Stomach (tissue), 9 donors: ENCODE data around the gene SPATA32. TPM values are rescaled to one million over a fixed set of nuclear protein-coding genes. Genes with fewer than 3 reads are reported as not detected.
A peak's percentile ranks its signal among the peaks of the same experiment; 100 is the strongest.

Experiments
- DNase-seq, 2 donors: peaks; one replicate each; pipeline versions ENCODE4 v3.0.0 to v3.0.0-alpha.2; 2013 to 2019
- H3K27ac ChIP-seq, 5 donors: fragments of 200-600 bp in 4 of 5; sonication (generic) in 4 of 5; one replicate each; pipeline ENCODE4 v1.5.1; 2013 to 2019; ENCODE audit warnings: mild to moderate bottlenecking in 1 of 5, moderate library complexity in 1 of 5
- H3K27me3 ChIP-seq, 3 donors: fragments of 200-600 bp; sonication (generic); one replicate each; pipeline ENCODE4 v1.5.1; 2017 to 2019; ENCODE audit warnings: mixed run types in 1 of 3
- H3K36me3 ChIP-seq, 4 donors: fragments of 200-600 bp; sonication (generic); 1 replicate in 3 of 4; 2 replicates in 1 of 4; pipeline ENCODE4 v1.5.1; 2016 to 2019
- H3K4me1 ChIP-seq, 4 donors: fragments of 200-600 bp; sonication (generic); one replicate each; pipeline ENCODE4 v1.5.1; 2016 to 2019
- H3K4me3 ChIP-seq, 4 donors: fragments of 200-600 bp; sonication (generic) in 3 of 4; one replicate each; pipeline ENCODE4 v1.5.1; 2016 to 2019; ENCODE audit warnings: mild to moderate bottlenecking in 1 of 4
- H3K9me3 ChIP-seq, 4 donors: fragments of 200-600 bp; sonication (generic); one replicate each; pipeline ENCODE4 v1.5.1; 2016 to 2019
- EP300 ChIP-seq: sonication (generic); formaldehyde crosslinking; IDR thresholded peaks from one replicate; pipeline ENCODE4 v1.6.1; 2017; ENCODE audit warnings: antibody characterized with exemption
- POLR2A ChIP-seq, 4 donors: fragments of 450-650 bp; IDR thresholded peaks; one replicate each; pipeline ENCODE4 v1.6.1; 2016; ENCODE audit warnings: antibody characterized with exemption in 4 of 4, control low read depth in 2 of 4, mild to moderate bottlenecking in 1 of 4, moderate library complexity in 1 of 4
- POLR2AphosphoS5 ChIP-seq, 3 donors: sonication (generic); formaldehyde crosslinking; IDR thresholded peaks; one replicate each; pipeline ENCODE4 v1.6.1; 2016; ENCODE audit warnings: antibody characterized with exemption in 3 of 3
- WGBS, 5 donors: extraction: QIAGEN DNeasy Blood & Tissue Kit in 3 of 5; methylation state at CpG; one replicate each; pipeline versions ENCODE4 v1.1.5 to v1.1.7; 2013 to 2018; 5-methylcytosine and 5-hydroxymethylcytosine counted together
- intact Hi-C: fragments of 100-400 bp; cut with DNase I; formaldehyde crosslinking; loops from one replicate; pipeline ENCODE4 v1.15.1; 2023; ENCODE audit warnings: low total_unique reads
- polyA plus RNA-seq, 3 donors: library from polyadenylated mRNA; stranded (reverse); fragments of 200-250 nt; gene quantifications; one replicate each; pipeline ENCODE4 v1.2.3, GENCODE V29; 2013
- total RNA-seq, 5 donors: library from RNA; depleted of rRNA; stranded (reverse); fragments of >200 nt; gene quantifications; one replicate each; pipeline versions ENCODE4 v1.1.0 to v1.2.3, GENCODE V29; 2014 to 2016
- TF ChIP-seq, protein P1 (sequence below), 7 experiments: fragments of 450-650 bp in 4 of 7; fragments of 200-600 bp in 3 of 7; sonication (generic) in 3 of 7; IDR thresholded peaks; one replicate each; pipeline ENCODE4 v1.5.1; 2016 to 2019; ENCODE audit warnings: antibody characterized with exemption in 7 of 7, control low read depth in 2 of 7, mild to moderate bottlenecking in 1 of 7
- donor health status: healthy with polysubstance abuse.
- donor health status: Bipolar disorder and iron deficiency.
- donor health status: healthy.

Gene SPATA32
- total and polyA plus RNA-seq, 8 donors, result not detected

DNA sequence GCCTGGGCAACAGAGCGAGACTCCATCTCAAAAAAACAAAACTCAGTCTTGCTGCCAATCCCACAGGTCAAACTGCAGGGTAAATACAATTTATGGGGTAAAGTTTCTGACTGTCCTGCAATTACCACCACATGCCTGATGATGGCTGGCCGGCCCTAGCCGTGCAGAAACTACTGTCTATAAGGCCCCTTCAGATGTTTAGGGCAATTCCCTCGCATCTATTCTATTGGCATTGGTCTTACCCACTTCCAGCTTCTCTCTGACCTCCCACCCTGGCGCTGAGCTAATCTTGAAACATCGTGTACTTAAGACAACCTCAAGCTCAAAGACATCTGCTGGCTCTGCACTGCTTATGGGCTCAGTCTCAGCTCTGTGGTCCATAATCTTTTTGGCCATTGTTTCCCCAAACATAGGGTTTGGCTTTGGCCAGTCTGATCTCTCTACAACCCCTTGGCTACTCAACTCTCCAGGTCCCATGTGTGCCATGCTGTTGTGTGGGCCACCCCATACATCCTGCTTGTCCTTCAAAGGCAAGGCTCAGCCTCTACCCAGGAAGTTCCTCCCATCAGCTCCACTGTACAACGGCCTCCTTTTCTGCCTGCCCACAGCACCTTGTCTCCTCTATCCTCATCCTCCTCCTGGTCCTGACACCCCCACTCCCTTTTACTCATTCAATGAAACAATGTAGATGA is 38.3 kb upstream of the SPATA32 start:
- H3K4me3 ChIP-seq, result no peak overlapping the region
- no peaks in the 10 kb centered on the region for H3K9me3 ChIP-seq
- H3K27me3 ChIP-seq, result no peaks in the 10 kb centered on the region
- peaks cover 67 to 98% (median 85%) of the 10 kb centered on the region in 4 donors for H3K4me1 ChIP-seq
- TF ChIP-seq POLR2A (IDR thresholded peaks at IDR 0.05), result no peak
- no peak for TF ChIP-seq POLR2AphosphoS5 (IDR thresholded peaks at IDR 0.05)
- TF ChIP-seq, protein P1, sequence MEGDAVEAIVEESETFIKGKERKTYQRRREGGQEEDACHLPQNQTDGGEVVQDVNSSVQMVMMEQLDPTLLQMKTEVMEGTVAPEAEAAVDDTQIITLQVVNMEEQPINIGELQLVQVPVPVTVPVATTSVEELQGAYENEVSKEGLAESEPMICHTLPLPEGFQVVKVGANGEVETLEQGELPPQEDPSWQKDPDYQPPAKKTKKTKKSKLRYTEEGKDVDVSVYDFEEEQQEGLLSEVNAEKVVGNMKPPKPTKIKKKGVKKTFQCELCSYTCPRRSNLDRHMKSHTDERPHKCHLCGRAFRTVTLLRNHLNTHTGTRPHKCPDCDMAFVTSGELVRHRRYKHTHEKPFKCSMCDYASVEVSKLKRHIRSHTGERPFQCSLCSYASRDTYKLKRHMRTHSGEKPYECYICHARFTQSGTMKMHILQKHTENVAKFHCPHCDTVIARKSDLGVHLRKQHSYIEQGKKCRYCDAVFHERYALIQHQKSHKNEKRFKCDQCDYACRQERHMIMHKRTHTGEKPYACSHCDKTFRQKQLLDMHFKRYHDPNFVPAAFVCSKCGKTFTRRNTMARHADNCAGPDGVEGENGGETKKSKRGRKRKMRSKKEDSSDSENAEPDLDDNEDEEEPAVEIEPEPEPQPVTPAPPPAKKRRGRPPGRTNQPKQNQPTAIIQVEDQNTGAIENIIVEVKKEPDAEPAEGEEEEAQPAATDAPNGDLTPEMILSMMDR (IDR thresholded peaks at IDR 0.05), result no peak
- TF ChIP-seq EP300, result no peak
- H3K27ac ChIP-seq, result peak overlapping the region in 4 of 5 donors; percentile 50 to 88 (median 72)
- no peaks in the 10 kb centered on the region for H3K36me3 ChIP-seq
- 59 to 71% (median 63%) methylated on average over 7 of the region's 7 CpGs for WGBS, 5 donors
- no peak for DNase-seq
- intact Hi-C loops, result no loop called here

DNA sequence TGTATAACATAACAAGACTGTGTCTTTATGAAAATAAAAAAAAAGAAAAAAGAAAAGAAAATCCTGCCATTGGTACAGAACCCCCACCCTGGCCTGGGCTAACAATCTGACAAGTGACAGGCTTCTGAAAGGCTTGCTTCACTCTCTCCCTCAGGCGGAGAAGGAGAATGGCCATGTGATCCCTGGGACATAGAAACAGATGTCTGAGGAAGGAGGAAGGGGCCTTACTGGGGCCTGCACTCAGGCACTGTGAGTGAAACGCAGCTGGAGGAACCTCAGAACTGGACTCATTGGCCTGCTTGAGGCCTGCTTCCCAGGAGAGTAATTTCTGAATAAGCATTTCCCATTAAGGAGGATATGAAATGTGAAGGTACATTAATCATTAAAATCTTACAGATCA is 37.5 kb upstream of the SPATA32 start:
- TF ChIP-seq, protein P1 (IDR thresholded peaks at IDR 0.05), result no peak
- TF ChIP-seq POLR2A (IDR thresholded peaks at IDR 0.05), result no peak
- TF ChIP-seq EP300, result no peak
- TF ChIP-seq POLR2AphosphoS5 (IDR thresholded peaks at IDR 0.05), result no peak
- no peaks in the 10 kb centered on the region for H3K36me3 ChIP-seq
- H3K27me3 ChIP-seq, result no peaks in the 10 kb centered on the region
- peak overlapping the region in 4 of 5 donors; percentile 50 to 88 (median 72) for H3K27ac ChIP-seq
- no peaks in the 10 kb centered on the region for H3K9me3 ChIP-seq
- 41 to 69% (median 63%) methylated on average over 2 of the region's 2 CpGs for WGBS, 5 donors
- DNase-seq, result peak in 1 of 2 donors; percentile 74
- peaks cover 73 to 99% (median 86%) of the 10 kb centered on the region in 4 donors for H3K4me1 ChIP-seq
- H3K4me3 ChIP-seq, result no peak overlapping the region
- intact Hi-C loops, result no loop called here

DNA sequence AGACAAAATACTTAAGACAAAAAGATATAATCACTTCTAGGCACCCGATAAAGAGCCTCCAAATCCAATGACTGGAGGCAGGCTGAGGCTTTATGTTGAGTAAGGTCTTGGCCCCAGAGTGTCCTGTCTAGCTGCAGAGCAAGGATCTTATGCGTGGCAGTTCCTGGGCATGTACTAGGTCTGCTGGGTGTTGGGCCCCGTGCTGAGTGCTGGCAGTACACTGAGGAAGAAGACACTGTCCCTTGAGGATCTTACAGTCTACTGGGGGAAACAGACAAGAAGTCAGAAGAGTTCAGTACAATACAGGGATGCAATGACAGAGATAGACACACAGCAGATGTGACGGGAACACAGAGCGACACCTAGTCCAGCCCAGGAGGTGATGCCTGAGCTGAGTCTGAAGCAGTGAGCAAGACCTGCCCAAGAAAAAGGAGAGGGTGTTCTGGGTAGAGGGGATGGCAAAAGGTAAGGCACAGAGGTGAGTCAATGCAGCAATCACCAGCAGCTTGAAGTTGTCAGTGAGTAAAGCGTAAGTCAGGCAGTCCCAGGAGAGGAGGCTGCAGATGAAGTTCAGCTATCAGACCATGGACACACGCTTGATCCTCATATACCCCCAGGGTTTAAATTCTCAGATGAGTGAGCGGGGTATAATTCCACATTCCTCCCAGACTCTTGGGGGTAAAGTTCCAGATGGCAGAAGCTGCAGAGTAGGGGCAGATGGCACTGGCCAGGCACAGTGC is 36.8 kb upstream of the SPATA32 start:
- intact Hi-C loops, result no loop called here
- Histone ChIP-seq H3K27me3 (no peaks in the 10 kb centered on the region), H3K36me3 (no peaks in the 10 kb centered on the region), H3K4me1 (peaks cover 80 to 99% (median 91%) of the 10 kb centered on the region in 4 donors), H3K27ac (peak overlapping the region in 4 of 5 donors; percentile 50 to 88 (median 72)), H3K9me3 (no peaks in the 10 kb centered on the region), H3K4me3 (no peak overlapping the region)
- 82 to 92% (median 83%) methylated on average over 8 of the region's 8 CpGs for WGBS, 5 donors
- TF ChIP-seq, protein P1 (IDR thresholded peaks at IDR 0.05), result no peak
- TF ChIP-seq EP300 (no peak), POLR2AphosphoS5 (IDR thresholded peaks at IDR 0.05) (no peak), POLR2A (IDR thresholded peaks at IDR 0.05) (no peak)
- DNase-seq, result peak in 1 of 2 donors; percentile 3

DNA sequence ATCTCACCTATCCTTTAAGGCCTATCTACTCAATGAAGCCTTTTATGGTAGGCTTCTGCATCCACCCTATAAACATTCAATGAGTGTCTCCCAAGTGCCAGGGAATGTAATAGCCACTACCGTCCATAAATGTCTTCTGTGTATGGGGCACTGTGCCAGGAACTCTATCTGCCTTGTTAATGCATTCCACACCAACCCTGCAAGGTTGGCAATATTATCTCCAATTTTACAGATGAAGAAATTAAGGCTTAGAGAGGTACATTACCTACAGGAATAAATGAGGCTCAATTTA is 34.9 kb upstream of the SPATA32 start:
- Histone ChIP-seq H3K4me1 (peaks cover 84 to 99% (median 94%) of the 10 kb centered on the region in 4 donors), H3K4me3 (no peak overlapping the region), H3K36me3 (no peaks in the 10 kb centered on the region), H3K9me3 (no peaks in the 10 kb centered on the region), H3K27me3 (no peaks in the 10 kb centered on the region), H3K27ac (peak overlapping the region; percentile 32 to 88 (median 85))
- peak in 1 of 2 donors; percentile 52 for DNase-seq
- TF ChIP-seq, protein P1 (IDR thresholded peaks at IDR 0.05), result no peak
- TF ChIP-seq EP300, result no peak
- no peak for TF ChIP-seq POLR2AphosphoS5 (IDR thresholded peaks at IDR 0.05)
- TF ChIP-seq POLR2A (IDR thresholded peaks at IDR 0.05), result no peak
- intact Hi-C loops, result no loop called here
- WGBS, 5 donors, result 14 to 28% (median 17%) methylated on average over 1 of the region's 1 CpG
